IMR-90 (cell line): Measurements from ENCODE around the gene GFM1.
"Not testable (repeated sequence)": the region's sequence is repeated elsewhere in the genome, so short reads cannot be mapped to it uniquely, and the experiment has no call there.

Experiments
- POLR2A ChIP-seq: IDR thresholded peaks from 2 replicates; pipeline ENCODE4 v1.6.1; 2012; ENCODE audit warnings: mild to moderate bottlenecking, low read depth, low read length
- RAD21 ChIP-seq: IDR thresholded peaks from 2 replicates; pipeline ENCODE4 v1.6.1; 2012; ENCODE audit warnings: low read length, improper control_type of control experiment
- TF ChIP-seq, protein P1 (sequence below): conservative IDR thresholded peaks from 2 replicates; pipeline ENCODE4 v1.5.1; 2012; ENCODE audit warnings: mild to moderate bottlenecking, low read depth, low read length, improper control_type of control experiment

GRCh38 chr3:158693866-158694456, 49.6 kb downstream of the GFM1 start:
- TF ChIP-seq, protein P1, sequence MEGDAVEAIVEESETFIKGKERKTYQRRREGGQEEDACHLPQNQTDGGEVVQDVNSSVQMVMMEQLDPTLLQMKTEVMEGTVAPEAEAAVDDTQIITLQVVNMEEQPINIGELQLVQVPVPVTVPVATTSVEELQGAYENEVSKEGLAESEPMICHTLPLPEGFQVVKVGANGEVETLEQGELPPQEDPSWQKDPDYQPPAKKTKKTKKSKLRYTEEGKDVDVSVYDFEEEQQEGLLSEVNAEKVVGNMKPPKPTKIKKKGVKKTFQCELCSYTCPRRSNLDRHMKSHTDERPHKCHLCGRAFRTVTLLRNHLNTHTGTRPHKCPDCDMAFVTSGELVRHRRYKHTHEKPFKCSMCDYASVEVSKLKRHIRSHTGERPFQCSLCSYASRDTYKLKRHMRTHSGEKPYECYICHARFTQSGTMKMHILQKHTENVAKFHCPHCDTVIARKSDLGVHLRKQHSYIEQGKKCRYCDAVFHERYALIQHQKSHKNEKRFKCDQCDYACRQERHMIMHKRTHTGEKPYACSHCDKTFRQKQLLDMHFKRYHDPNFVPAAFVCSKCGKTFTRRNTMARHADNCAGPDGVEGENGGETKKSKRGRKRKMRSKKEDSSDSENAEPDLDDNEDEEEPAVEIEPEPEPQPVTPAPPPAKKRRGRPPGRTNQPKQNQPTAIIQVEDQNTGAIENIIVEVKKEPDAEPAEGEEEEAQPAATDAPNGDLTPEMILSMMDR = not testable (repeated sequence)
- not testable (repeated sequence) for TF ChIP-seq POLR2A, RAD21
